HG03097 (cell line): ENCODE measurements around the gene COL11A2.

Experiments
- ATAC-seq: cut with Tn5 transposase; IDR thresholded peaks from one replicate; pipeline ENCODE4 v1.9.1; 2021; ENCODE audit not compliant: unreplicated experiment, low FRiP score

COL11A2 gene

DNA sequence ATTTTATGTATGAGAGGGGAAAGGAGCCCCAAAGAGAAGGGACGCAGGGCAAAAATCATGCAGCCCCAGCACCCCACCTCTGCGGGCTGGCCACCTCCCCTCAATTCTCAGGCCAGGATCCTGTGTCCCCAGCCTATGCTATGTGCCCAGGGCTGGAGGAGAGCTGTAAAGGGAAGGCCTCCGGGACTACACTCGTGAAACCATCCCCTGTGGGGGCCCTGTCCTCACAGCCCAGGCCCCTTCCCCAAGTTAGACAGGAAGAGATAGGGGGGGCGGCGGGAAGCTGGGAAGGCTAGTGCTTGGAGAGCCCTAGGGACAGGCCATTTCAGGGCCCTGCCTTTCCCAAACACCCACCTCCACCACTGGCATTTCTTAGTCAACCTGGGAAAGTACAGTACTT is 1.4 kb upstream of the COL11A2 start:
- no peak for ATAC-seq

DNA sequence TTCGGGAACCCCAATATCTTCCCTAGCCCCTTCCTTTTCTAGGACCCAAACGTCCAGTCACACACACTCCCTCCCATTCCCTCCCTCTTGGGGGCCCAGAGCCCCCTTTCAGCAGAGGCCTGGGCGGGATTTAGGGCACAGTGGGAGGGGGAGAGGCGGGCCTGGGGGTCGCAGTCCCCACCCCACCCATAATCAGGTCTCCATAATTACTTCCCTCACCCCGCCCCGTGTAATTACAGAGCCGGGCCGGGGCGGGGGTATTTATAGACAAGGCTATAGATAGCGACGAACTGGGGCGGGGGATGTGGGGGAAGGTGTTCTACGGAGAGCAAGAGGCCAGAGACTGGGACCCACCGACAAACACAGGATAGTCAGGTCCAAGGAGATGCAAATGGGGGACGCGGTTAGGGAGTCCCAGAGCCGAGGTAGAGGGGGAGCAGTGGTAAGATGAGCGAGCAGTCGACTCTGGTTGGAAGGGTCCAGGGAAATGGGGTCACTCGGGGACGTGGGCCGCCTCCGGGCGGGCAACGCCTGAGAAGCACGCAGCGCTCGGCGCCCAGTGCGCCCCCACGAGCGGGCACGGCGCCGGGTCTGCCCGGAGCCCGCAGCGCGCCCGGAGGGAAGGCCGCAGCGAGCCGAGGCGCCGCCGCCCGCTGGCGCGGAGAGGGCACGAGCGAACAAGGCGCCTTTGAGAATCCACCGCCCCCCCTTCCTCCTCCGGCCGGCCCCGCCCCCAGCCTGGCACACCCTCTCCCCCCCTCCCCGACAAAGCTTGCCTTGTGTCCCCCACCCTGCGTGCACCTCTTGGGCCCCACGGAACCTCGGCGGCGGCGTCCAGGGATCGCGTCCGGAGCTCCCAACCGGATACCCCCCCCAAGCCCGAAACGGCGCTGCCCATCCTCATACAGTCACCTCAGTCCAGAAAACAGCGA is 670 bp upstream of the COL11A2 start:
- ATAC-seq = no peak

DNA sequence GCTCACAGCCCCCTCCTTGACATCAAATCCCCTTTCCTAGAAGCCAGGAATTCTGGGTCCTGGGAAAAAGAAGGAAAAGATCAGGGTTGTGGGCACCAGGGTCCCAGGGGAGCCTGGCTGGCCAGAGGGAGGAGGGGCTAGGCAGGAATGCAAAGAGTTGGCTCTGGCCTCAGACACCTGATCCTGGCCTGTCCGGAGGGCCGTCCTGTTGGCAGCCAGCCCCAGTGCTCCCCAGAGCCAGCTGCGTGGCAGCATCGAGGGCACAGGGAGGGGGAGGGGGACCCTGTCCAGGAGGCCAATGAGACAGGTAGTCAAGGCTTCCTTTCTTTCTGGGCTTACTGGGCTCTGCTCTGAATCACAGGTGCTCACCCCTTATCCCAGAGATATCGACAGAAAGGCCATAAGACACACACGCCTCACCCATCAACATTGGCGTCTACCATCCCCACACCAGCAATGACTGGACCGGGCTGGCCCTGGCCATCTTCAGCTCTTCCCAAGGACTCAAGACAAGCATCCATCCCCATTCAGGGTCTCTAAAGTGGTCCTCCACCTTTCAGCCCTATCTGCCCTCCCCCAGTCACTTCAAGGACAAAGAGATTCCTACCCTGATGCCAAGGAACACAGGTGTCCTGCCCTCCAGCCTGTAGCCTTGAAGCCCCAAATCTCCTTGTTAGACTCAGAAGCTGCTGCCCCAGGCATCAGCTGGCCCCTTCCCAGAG is 723 bp downstream of the COL11A2 start:
- ATAC-seq = no peak

DNA sequence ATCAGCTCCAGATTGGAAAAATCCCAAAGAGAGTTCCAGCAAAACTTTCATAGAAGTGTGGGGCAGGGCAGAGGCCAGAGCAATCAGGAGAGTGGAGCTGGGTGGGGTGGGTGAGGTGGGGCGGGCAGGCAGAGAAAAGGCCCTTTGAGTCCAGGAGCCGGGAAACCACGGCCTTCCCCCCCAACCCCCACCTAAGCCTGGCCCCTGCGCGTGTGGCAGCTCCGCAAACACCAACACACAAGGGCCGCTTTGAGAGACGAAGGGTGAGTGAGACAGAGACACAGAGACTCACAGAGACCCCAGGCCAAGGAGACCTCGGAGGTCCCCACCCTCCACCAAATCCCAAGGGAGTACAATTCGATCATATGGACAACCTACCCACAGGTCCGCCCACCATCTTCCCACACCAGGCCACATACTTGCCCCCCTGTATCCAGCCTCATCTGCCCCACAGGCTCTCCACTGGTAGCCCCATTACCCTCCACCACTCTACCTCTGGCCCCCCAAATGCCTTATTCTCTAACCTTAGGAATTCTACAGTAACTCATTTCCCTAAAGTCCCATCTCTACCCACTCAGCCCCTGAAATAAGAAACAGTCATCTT is 1.7 kb downstream of the COL11A2 start:
- no peak for ATAC-seq

DNA sequence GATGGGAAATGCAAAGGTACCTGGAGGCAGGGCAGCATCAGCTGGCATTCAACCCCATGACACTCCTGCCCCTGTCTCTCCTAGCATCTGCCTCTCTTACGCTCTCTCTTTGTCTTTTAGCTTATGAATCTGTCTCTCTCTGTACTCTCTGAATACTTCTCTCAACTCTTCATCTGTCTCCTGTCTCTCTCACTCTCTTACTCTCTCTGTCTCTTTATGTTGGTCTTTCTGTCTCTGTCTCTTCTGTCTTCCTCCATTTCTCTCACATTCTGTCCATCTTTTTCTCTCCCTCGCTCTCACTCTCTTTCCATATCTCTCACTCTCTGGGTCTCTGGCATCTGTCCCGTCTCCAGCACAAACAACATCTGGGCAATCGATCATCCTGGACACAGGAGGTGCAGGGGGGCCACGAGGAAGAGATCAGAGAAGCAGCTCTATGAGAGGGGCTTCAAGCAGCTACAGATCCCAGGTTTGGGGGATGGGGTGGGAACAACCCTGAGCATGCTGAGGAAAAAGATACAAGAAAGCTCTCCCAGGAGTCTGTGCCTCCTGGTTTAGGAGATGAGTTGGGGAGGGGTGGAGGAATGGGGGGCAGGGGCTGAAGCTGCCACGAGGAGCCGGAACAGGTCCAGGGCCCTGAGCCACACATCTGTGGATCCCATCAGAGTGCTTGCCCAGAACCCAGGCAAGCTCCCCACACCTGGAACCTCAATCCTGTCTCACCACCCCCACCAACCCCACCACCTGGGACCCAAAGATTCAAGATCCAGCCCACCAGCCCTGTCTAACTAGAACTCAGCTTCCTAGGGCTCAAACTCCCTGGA is 2.4 kb downstream of the COL11A2 start:
- ATAC-seq = no peak

DNA sequence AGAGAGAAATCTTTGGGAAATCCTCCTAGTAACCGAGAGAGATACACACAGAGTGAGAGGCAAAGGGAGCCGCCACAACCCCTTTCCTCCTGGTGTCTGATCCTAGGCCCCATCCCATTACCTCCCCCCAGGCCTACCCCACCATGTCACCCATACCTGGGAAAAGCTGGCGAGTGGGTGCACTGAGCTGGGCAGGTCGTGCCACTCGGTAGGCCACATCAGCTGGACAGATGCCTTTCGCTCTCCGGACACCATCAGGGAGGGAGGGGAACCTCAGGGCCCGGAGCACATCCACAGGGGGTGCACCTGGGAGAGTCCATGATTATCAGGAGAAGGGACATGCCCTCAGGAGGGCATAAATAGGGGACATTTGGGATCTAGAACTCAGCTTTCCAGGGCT is 3.1 kb downstream of the COL11A2 start:
- ATAC-seq = no peak

DNA sequence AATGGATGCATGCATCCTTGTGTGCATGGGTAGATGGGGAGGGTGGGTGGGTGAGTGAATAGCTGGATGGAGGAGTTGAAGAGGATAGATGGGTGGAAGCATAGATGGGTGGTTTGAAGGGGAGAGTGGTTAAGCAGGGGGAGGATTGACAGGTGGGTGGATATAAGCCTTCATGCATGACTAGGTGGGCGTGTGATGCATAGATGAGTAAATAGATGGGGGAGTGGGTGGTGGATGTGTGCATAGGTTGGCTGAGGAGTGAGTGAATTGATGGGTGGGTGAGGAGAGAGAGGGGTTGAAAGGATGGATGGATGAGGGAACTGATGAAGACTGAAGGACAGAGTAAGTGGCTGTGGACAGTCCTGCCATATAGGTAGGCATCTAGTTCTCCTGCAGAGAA is 4.5 kb downstream of the COL11A2 start:
- ATAC-seq = no peak

DNA sequence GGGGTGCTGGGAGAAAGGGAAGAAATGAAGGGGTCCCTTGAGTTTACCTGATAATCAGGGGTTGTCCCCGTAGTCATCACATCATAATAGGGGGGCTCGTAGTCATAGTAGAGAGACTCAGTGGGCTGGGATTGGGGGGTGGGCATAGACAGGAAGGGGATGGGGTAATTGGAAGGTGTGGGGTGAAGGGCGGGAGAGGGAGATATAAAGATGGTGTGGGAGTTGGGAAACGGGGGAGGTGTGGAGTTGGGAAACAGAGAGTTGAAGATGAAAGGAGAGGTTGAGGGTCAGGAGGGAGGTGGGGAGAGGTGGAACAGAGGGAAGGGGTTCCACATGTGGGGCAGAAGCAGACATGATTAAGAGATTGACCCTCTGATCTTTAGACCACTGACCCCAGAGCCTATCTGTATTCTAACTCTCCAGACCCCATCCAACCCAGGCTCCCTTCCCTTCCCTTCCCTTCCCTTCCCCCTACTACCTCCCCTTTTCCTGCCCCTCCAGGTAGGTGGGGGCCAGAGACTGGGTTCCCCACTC is 6.5 kb downstream of the COL11A2 start:
- no peak for ATAC-seq

DNA sequence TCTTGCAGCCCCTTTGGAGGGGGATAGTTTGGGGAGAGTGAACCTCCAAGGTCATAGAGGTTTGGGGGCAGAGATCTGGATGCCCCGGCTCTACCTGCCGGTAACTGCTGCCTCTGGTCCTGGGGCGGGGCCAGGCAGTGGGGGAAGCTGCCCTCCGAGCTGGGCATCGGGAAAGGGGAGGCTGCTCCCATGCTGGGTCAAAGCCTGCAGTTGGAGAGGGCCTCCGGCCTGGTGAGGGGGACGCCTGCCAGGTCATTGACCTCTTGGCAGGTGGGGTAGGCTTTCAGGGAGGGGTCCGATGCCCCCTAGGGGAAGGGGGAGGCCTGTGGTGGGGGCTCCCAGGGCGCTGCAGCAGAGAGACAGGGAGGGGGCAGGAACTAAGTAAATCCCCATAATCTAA is 7.1 kb downstream of the COL11A2 start:
- no peak for ATAC-seq

DNA sequence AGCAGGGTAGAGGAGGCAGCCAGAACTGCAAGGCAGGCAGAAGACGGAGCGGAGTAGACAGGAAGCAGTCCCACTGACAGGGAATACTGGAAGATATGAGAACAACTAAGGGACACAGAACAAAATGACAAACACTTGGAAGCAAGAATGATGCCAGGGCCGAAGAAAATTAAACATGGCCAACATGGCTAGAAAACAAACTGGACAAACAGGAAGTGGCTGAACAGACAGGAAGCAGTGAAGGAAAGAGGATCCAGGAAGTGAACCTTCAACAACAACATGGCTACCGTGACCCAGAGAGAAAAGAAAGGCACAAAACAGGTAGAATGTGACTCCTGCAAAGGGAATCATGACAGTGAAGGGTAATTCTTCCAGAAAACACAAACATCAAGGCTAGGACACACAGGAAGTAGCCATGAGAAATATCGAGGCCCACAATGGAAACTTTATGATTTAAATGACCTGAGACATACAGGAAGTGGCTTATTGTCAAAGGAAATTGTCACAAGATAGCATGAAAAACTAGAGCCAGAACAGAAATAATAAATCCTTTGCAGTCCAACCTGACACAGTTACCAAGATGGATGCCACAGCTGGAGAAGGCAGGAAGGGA is 9.1 kb downstream of the COL11A2 start:
- ATAC-seq = no peak

DNA sequence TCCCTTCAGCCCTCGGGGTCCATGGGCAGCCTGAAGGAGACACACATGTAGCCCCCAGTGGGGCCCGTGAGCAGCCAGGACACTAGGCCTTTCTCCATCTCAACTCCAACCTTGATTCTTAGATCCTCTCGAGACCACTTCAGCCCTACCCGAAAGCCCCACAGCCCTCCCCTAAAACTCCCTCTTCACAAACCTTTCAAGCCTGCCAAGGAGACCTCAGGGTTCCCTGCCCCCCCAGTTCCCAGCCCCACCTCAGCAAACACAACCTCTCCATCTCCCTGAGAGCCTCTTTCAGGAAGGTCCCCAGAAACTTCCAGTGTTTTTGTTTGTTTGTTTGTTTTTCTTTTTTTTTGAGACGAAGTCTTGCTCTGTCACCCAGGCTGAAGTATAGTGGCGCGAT is 11.1 kb downstream of the COL11A2 start:
- no peak for ATAC-seq

DNA sequence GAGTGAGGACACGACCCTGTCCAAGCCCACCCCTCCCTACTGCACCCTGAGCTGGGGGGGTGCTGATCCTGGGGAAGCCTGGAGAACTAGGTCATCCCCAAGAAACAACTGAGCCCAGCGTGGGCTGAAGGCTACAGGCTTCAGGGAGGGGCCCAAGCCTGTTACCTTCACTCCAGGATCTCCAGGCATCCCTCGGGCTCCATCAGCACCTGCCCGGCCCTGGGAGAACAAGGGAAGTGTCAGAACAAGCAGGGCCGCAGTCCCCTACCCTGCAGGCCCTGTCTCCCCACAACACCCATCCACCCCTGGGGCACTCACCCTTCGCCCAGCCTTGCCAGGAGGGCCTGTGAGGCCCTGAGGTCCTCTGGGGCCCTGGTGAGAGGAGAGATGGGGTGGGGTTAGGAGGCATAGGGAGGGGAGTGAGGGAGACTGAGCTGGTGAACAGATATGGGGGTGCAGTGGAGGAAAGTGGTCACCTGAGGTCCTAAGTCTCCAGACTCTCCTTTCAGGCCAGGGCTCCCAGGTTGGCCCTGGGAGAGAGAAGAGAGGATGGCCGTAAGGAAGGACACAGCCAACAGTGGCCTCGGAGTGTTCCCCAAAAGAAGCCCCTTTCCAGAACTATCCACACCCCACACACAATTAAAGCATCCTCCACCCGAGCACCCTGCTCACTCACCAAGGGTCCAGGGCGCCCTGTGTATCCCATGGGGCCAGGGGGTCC is 13.4 kb downstream of the COL11A2 start:
- no peak for ATAC-seq

DNA sequence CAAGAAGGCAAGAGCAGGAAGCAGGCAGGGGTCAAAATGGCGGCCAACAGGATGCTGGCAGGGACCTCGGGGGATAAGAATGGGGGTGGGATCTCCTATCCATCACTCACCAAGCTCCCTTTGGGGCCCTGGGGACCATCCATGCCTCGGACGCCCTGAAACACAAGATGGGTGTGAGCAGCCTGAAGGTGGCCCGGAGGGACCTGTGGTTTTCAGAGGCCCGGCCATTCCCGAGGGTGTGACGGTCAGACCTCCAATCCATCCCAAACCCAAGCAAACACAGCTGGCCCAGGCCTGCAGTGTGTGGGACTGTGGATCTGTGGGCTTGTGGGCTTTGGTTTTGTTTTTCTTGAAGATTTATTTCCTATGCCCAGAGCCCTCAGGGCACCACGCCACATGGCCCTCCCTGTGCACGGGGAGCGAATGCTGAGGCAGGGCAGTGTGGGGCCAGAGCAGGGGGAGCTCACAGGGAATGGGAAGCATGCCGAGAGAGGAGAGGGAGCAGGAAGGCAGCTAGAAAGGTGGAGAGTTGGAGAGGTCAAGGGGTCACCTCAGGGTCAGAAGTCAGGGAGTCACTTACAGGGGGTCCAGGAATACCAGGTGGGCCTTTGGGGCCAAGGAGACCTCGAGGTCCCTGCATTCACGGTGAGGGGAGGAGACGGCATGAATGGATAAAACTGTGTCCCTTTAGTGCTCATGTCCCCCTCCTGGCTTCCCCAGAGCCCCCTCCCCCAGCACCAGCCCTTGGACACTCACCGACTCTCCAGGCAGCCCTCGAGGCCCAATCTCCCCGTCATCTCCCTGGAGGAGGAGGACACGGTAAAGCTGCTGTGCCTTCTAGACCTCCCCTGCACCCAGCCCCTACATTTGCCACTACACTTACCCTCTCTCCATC is 14.5 kb downstream of the COL11A2 start:
- no peak for ATAC-seq

DNA sequence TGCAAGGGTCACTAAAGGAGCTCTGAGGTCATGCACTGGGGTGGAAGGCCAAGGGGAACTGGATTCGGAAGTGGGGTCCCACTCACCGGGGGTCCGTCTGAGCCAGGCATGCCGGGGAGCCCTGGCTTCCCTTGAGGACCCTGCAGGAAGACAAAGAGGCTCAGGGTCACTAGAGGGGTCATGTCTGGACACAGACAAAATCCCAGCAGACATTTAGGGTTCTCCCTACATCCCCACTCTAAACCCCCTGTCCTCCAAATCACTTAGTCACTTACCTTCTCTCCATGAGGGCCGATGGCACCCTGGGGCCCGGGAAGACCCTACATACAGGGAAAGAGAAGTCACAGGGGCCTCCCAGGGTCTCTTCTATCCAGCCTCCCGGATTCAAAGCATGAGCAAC is 15.4 kb downstream of the COL11A2 start:
- ATAC-seq = no peak

DNA sequence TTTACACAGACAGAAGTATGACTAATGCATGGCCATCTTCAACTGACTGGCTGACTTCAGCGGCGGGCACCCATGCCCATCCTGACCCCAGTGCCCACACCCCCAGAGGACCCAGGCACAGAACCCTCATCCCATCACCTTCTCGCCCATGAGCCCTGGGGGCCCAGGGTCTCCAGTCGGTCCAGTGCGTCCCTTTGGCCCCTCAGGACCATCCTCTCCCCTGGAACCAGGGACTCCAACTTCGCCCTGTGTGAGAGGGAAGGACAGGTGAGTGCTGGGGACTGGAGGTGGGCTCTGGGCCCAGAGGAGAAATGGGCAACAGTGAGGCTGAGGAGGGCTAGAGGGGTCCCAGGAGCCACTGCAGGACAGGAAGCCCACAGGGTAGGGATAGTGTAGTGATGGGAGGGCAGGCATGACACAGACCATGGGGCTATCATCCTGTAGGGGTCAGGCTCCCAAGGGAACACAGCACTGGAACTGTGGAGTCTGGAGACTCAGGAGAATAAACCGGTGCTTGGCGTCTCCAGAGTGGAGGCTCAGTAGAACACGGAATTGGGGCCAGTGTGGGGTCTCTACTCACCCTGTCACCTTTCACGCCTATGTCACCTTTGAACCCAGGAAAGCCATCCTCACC is 16.7 kb downstream of the COL11A2 start:
- no peak for ATAC-seq

DNA sequence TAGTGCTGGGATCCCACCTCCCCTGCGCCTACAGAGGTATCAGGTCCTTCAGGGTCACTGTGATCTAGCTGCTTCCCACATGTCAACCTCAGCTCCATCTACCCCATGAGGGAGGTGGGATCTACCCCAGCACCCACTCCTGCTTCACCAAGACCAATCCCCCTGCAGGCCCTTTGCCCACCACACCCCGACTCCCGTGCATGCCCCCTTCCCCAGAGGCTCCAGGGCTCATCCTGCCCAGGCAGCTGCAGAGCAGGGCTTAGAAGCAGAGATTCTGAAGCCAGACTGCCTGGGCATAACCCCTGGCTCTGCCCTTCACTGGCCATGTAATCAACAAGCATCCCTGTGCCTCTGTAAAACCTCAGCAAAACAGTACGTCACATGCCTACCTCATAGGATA is 17.5 kb downstream of the COL11A2 start:
- ATAC-seq = no peak

DNA sequence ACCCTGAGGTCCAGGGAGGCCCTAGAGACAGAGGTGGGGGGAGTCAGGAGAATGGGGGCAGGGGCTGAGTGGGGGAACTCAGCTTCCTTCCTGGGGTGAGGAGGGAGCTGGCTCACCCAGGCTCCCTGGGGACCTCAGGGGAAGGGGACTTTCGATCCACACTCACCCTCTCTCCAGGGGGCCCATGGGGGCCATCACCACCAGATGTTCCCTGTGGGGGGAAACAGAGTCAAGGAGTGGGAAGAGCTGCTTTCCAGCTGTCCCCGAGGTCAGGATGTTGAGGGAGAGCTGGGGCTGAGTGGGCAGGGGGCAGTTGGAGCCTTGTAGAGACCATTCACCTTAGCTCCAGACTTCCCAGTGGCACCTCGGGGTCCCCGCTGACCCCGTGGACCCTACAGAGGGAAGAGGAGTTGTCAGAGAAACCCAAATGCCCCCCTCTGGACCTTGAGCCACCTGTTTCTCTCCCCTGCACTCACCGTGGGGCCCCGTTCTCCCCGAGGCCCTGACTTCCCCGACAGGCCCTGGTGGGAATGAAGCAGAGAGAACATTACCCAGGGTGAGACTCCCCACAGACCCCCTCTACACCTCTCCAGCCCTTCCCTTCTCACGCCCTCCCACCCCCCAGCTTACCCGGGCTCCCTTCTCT is 18.6 kb downstream of the COL11A2 start:
- ATAC-seq = no peak
